ENCODE measurements around the gene SLCO2A1.

SLCO2A1 gene

DNA sequence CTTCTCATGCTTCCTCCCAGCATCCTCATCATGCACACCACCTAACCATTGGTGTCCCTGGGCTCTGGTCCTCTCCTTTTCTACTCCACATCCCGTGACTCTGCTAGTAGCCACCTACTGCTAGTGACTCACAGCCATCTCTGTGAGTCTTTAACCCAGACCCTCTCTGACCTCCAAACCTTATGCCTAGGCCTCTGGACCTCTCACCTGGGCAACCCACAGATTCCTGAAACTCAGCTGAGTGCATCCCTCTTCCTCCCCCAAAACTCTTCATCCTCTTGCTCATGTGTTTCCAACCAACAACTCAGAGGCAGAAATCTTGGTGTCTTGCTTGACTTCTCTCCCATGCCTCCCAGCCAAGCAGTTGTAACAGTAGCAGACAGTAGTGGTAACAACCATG is 20.0 kb upstream of the SLCO2A1 start:
- TF ChIP-seq CTCF (conservative IDR thresholded peaks at IDR 0.05; ENCODE audit: low read depth, low read length) = no peak
- Histone ChIP-seq H3K4me1 (ENCODE audit: low read depth, poor library complexity, severe bottlenecking) (no peaks in the 10 kb centered on the region), H4K20me1 (ENCODE audit: insufficient read depth) (no peaks in the 10 kb centered on the region), H3K36me3 (ENCODE audit: insufficient read depth) (no peaks in the 10 kb centered on the region), H3K9ac (no peak overlapping the region), H3K4me3 (IDR thresholded peaks at IDR 0.05; ENCODE audit: insufficient read depth, low read depth, low read length) (no peak overlapping the region), H3K27me3 (ENCODE audit: insufficient read depth, low read depth) (no peaks in the 10 kb centered on the region), H3K79me2 (ENCODE audit: insufficient read depth, low read depth) (no peaks in the 10 kb centered on the region), H3K27ac (no peak overlapping the region), H3K4me2 (no peak overlapping the region), H2AFZ (ENCODE audit: low read depth) (no peak overlapping the region)

GRCh38 chr3:134048278-134048996 is 18.7 kb upstream of the SLCO2A1 start:
- H3K27ac ChIP-seq = no peak overlapping the region
- no peak overlapping the region for H2AFZ ChIP-seq (ENCODE audit: low read depth)
- H3K4me3 ChIP-seq (IDR thresholded peaks at IDR 0.05; ENCODE audit: insufficient read depth, low read depth, low read length) = no peak overlapping the region
- H3K4me1 ChIP-seq (ENCODE audit: low read depth, poor library complexity, severe bottlenecking) = no peaks in the 10 kb centered on the region
- no peaks in the 10 kb centered on the region for H3K79me2 ChIP-seq (ENCODE audit: insufficient read depth, low read depth)
- no peaks in the 10 kb centered on the region for H4K20me1 ChIP-seq (ENCODE audit: insufficient read depth)
- no peak overlapping the region for H3K4me2 ChIP-seq
- no peaks in the 10 kb centered on the region for H3K36me3 ChIP-seq (ENCODE audit: insufficient read depth)
- H3K9ac ChIP-seq = no peak overlapping the region
- no peak for TF ChIP-seq CTCF (conservative IDR thresholded peaks at IDR 0.05; ENCODE audit: low read depth, low read length)
- H3K27me3 ChIP-seq (ENCODE audit: insufficient read depth, low read depth) = no peaks in the 10 kb centered on the region

DNA sequence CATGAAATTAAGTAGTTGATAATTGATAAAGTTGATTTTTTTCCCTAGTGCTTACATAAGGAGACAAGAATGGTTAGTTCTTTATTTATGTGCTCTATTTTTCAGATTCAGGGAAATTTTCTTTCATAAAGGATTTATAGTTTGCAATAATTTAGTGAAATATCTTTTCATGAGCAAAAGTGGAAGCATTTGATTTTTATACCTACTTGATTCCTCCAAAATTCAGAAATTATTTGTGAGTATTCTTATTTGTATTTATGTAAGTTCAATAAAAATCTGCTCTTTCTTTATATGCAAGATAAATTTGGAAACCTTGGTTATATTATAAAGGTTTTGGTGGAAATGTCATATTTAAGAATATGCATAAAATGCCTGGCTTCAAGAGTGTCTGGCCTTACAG is 14.7 kb upstream of the SLCO2A1 start:
- Histone ChIP-seq H2AFZ (ENCODE audit: low read depth) (no peak overlapping the region), H3K36me3 (ENCODE audit: insufficient read depth) (no peaks in the 10 kb centered on the region), H3K79me2 (ENCODE audit: insufficient read depth, low read depth) (no peaks in the 10 kb centered on the region), H3K4me1 (ENCODE audit: low read depth, poor library complexity, severe bottlenecking) (no peaks in the 10 kb centered on the region), H4K20me1 (ENCODE audit: insufficient read depth) (no peaks in the 10 kb centered on the region), H3K4me3 (IDR thresholded peaks at IDR 0.05; ENCODE audit: insufficient read depth, low read depth, low read length) (no peak overlapping the region), H3K27me3 (ENCODE audit: insufficient read depth, low read depth) (no peaks in the 10 kb centered on the region), H3K4me2 (no peak overlapping the region), H3K9ac (no peak overlapping the region), H3K27ac (no peak overlapping the region)
- TF ChIP-seq CTCF (conservative IDR thresholded peaks at IDR 0.05; ENCODE audit: low read depth, low read length) = no peak

GRCh38 chr3:134040066-134040465 is 10.3 kb upstream of the SLCO2A1 start:
- TF ChIP-seq CTCF (conservative IDR thresholded peaks at IDR 0.05; ENCODE audit: low read depth, low read length) = no peak
- Histone ChIP-seq H3K4me1 (ENCODE audit: low read depth, poor library complexity, severe bottlenecking) (no peaks in the 10 kb centered on the region), H3K9ac (no peak overlapping the region), H4K20me1 (ENCODE audit: insufficient read depth) (no peaks in the 10 kb centered on the region), H3K27ac (no peak overlapping the region), H3K4me3 (IDR thresholded peaks at IDR 0.05; ENCODE audit: insufficient read depth, low read depth, low read length) (no peak overlapping the region), H3K79me2 (ENCODE audit: insufficient read depth, low read depth) (no peaks in the 10 kb centered on the region), H3K4me2 (no peak overlapping the region), H2AFZ (ENCODE audit: low read depth) (no peak overlapping the region), H3K27me3 (ENCODE audit: insufficient read depth, low read depth) (no peaks in the 10 kb centered on the region), H3K36me3 (ENCODE audit: insufficient read depth) (no peaks in the 10 kb centered on the region)

All from KMS-11 (cell line).